GM18508 (cell line): ENCODE results near the gene SMCO1.
"Not testable (repeated sequence)": the region's sequence is repeated elsewhere in the genome, so short reads cannot be mapped to it uniquely, and the experiment has no call there.

ENCODE experiments used
- ATAC-seq: cut with Tn5 transposase; IDR thresholded peaks from one replicate; pipeline ENCODE4 v1.9.1; 2021; ENCODE audit warnings: moderate number of reproducible peaks; ENCODE audit not compliant: insufficient read depth, unreplicated experiment

SMCO1 gene

GRCh38 chr3:196514913-196515621 is at the start of gene SMCO1:
Gene SMCO1, minus strand, starts transcription at chr3:196515346. Its CDS starts 137 bp downstream, at chr3:196515209.
- no peak for ATAC-seq

GRCh38 chr3:196563721-196564225 is 48.6 kb upstream of the SMCO1 start:
- no peak for ATAC-seq

- ATAC-seq = no peak
Observed at GRCh38 chr3:196559826-196560225, 44.7 kb upstream of the SMCO1 start.

GRCh38 chr3:196558476-196558875 is 43.3 kb upstream of the SMCO1 start:
- no peak for ATAC-seq

- no peak for ATAC-seq
Observed at GRCh38 chr3:196557236-196557635, 42.1 kb upstream of the SMCO1 start.

- no peak for ATAC-seq
Observed at GRCh38 chr3:196555295-196555694, 40.1 kb upstream of the SMCO1 start.

- no peak for ATAC-seq
Observed at GRCh38 chr3:196554205-196554604, 39.1 kb upstream of the SMCO1 start.

GRCh38 chr3:196553551-196553950 is 38.4 kb upstream of the SMCO1 start:
- ATAC-seq = no peak

GRCh38 chr3:196552253-196552652 is 37.1 kb upstream of the SMCO1 start:
- no peak for ATAC-seq

GRCh38 chr3:196550172-196550571 is 35.0 kb upstream of the SMCO1 start:
- not testable (repeated sequence) for ATAC-seq

- ATAC-seq = not testable (repeated sequence)
Observed at GRCh38 chr3:196549312-196549711, 34.2 kb upstream of the SMCO1 start.

GRCh38 chr3:196547067-196547466 is 31.9 kb upstream of the SMCO1 start:
- no peak for ATAC-seq

GRCh38 chr3:196546537-196546936 is 31.4 kb upstream of the SMCO1 start:
- ATAC-seq = no peak

- no peak for ATAC-seq
Observed at GRCh38 chr3:196544491-196544992, 29.4 kb upstream of the SMCO1 start.

- no peak for ATAC-seq
Observed at GRCh38 chr3:196541684-196542445, 26.7 kb upstream of the SMCO1 start.

GRCh38 chr3:196537319-196537984 is 22.3 kb upstream of the SMCO1 start:
- ATAC-seq = no peak

GRCh38 chr3:196533260-196533681 is 18.1 kb upstream of the SMCO1 start:
- ATAC-seq = no peak

- ATAC-seq = no peak
Observed at GRCh38 chr3:196531418-196531817, 16.3 kb upstream of the SMCO1 start.

GRCh38 chr3:196528639-196529233 is 13.6 kb upstream of the SMCO1 start:
- no peak for ATAC-seq

- no peak for ATAC-seq
Observed at GRCh38 chr3:196525141-196525540, 10.0 kb upstream of the SMCO1 start.
